Activated CD4-positive, alpha-beta T cell treated with anti-CD3 and anti-CD28 coated beads for 36 hours (primary cell): ENCODE data around the gene GLT8D2. TPM values are rescaled to one million over a fixed set of nuclear protein-coding genes. Genes with fewer than 3 reads are reported as not detected.
A peak's percentile ranks its signal among the peaks of the same experiment; 100 is the strongest.

Source experiments
- ATAC-seq: fragments of 200-7000 bp; cut with Tn5 transposase; one replicate; pipeline ENCODE4 v1.10.0; 2021; ENCODE audit warnings: mild to moderate bottlenecking, moderate library complexity
- CTCF ChIA-PET: fragments of 350-600 bp; sonication (Branson Sonifier 250); formaldehyde crosslinking; loops from one replicate; lab custom pipeline; 2021; ENCODE audit warnings: antibody characterized with exemption; lab: Charles Lee
- POLR2A ChIA-PET: fragments of 350-600 bp; sonication (Branson Sonifier 250); formaldehyde crosslinking; loops from one replicate; lab custom pipeline; 2021; ENCODE audit warnings: antibody characterized with exemption, inconsistent platforms; lab: Charles Lee
- DNase-seq: peaks from one replicate; pipeline ENCODE4 v3.0.0-alpha.2; 2020
- H3K27ac Mint-ChIP-seq: one replicate; pipeline ENCODE4 v1.8.0; 2021; ENCODE audit warnings: mixed read lengths
- H3K27me3 Mint-ChIP-seq: one replicate; pipeline ENCODE4 v1.8.0; 2021; ENCODE audit warnings: mixed read lengths
- H3K36me3 Mint-ChIP-seq: one replicate; pipeline ENCODE4 v1.8.0; 2021; ENCODE audit warnings: low read depth, mixed read lengths
- H3K4me1 Mint-ChIP-seq: one replicate; pipeline ENCODE4 v1.8.0; 2021; ENCODE audit warnings: mixed read lengths
- H3K4me3 Mint-ChIP-seq: one replicate; pipeline ENCODE4 v1.8.0; 2021; ENCODE audit warnings: mild to moderate bottlenecking, moderate library complexity, mixed read lengths
- H3K9me3 Mint-ChIP-seq: one replicate; pipeline ENCODE4 v1.8.0; 2021; ENCODE audit warnings: low read depth, mixed read lengths
- intact Hi-C, 2 experiments: fragments of 100-400 bp; cut with DNase I in 1 of 2; cut with micrococcal nuclease in 1 of 2; formaldehyde crosslinking; loops; one replicate each; pipeline versions ENCODE4 v1.14.2 to v1.15.1; 2022 to 2024; cut with DNase I, micrococcal nuclease
- total RNA-seq, 2 experiments: library from RNA; stranded (reverse); gene quantifications; one replicate each; pipeline ENCODE4 v1.2.3, GENCODE V29; 2021

GLT8D2 gene
- total RNA-seq, 2 experiments from 2014 or later, result 0.23 TPM; not detected in 1

DNA sequence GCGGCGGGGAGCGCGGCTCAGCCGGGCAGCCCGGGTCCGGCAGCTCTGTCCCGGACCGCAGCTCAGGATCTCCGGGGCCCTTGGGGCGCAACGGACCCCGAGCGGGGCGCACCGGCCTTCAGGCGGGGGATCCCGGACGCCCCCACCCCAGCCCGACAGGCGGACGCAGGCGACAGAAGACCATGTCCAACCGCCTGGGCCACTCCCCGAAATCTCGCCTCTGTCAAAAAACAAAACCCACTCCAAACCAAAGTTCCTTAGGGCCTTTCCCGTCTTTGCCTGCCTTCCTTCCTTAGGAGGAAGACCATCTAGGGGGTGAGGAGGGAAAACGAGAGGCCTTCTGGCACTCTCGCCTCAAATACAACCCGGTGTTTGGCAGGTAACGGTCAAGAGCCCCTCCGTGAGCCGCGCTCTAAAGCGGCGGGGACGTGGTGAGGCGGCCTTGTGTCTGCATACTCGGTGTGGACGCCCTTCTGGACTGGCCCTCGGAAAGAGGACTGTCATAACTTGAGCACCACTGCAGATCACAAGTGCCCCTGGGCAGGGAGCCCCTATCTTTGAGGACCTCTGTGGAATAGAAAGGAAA lies 14.9 kb upstream of the GLT8D2 start:
- CTCF ChIA-PET, result interaction anchor here (0.6 to 2.9 kb wide), 4 partner anchors 26 to 99 kb away, joined by 3 to 13 read pairs (median 3); partner anchors contain the start of gene TDG
- Mint-ChIP-seq H3K4me1 (peaks cover 20% of the 10 kb centered on the region), H3K9me3 (no peaks in the 10 kb centered on the region), H3K27ac (peak overlapping the region; percentile 89), H3K36me3 (peaks cover 9% of the 10 kb centered on the region), H3K27me3 (peaks cover 6% of the 10 kb centered on the region), H3K4me3 (peak overlapping the region; percentile 85)
- intact Hi-C loops, result loop anchor here (1.0 to 10.0 kb wide), 12 partner anchors 19 to 1042 kb away; partner anchors contain the start of genes HSP90B1 (in 2 of the 2), TDG (in 2 of the 2), EID3 (in 1 of the 2) and NFYB (in 1 of the 2)
- POLR2A ChIA-PET, result interaction anchor here (1.6 to 2.2 kb wide), 3 partner anchors 73 to 224 kb away, joined by 6 to 10 read pairs (median 6); partner anchors contain the start of genes NFYB, NT5DC3 and TDG
- ATAC-seq (no peak), DNase-seq (peak; percentile 18)

DNA sequence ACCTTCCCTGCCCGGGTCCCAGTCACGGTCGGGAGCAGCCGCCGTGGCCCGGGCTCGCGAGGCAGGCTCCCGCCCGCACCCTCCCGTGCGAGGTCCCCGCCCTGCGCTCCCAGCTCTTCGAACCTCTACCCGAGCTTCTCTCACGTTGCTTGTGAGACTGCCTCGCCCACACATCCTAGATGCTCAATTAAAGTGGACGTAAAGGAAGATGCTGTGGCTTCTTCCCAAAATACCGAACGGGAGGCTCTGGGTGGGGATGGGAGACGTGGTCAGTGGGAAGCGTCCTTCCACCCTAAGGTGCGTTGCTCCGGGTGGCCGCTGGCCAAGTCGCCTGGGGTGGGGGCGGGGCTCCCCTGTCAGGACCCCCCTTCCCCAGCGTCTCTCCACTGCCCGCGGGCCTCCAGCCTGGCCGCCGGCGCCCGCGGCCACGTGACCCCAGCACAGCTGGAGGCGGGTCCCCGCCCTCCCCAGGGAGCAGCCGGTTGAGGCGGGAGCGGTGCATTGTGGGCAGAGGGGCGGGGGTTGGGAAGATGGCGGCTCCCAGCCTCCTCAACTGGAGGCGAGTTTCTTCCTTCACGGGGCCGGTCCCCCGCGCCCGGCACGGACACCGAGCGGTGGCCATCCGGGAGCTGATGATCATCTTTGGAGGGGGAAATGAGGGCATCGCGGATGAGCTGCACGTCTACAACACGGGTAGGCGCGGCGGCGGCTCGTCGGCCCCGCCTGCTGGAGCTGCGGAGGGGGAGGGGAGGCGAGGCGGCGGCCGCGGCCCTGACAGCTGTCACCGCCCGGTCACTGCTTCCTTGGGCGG lies 14.2 kb upstream of the GLT8D2 start, which contains the start of gene HCFC2:
Gene HCFC2 (plus strand): TSS at position 501 of the 811 bp plus-strand sequence. CDS start 30 bp downstream, at position 531.
- POLR2A ChIA-PET, result interaction anchor here (0.7 to 2.2 kb wide), 6 partner anchors 11 to 223 kb away, joined by 3 to 10 read pairs (median 6); partner anchors contain the start of genes NFYB, NT5DC3 and TDG
- Mint-ChIP-seq H3K36me3 (peaks cover 6% of the 10 kb centered on the region), H3K9me3 (no peaks in the 10 kb centered on the region), H3K27ac (peak within 1 kb of the TSS; percentile 89), H3K27me3 (peaks cover 7% of the 10 kb centered on the region), H3K4me1 (peaks cover 20% of the 10 kb centered on the region), H3K4me3 (peak within 1 kb of the TSS; percentile 85)
- peak; percentile 95 for DNase-seq
- peak; percentile 95 for ATAC-seq
- CTCF ChIA-PET, result interaction anchor here (0.6 to 2.9 kb wide), 8 partner anchors 24 to 99 kb away, joined by 3 to 13 read pairs (median 3); partner anchors contain the start of gene TDG
- intact Hi-C loops, result loop anchor here (1.0 to 10.0 kb wide), 12 partner anchors 20 to 1043 kb away; partner anchors contain the start of genes HSP90B1 (in 2 of the 2), TDG (in 2 of the 2), EID3 (in 1 of the 2) and NFYB (in 1 of the 2)

DNA sequence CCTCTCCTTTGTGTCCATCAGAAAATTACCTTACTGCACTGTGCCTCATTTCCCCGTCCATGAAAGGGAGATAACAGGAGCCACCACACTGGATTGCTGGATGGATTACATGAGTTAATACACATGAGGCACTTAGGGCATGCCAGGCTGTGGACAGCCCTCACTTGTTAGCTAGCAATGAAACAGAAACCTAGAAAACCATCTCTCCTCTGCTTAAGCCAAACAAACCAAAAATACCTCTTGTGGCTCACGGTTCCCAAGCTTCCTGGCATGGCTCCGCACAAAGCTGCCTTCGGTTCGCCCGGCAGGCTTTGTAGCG lies 13.7 kb upstream of the GLT8D2 start:
- H3K27ac Mint-ChIP-seq, result peak overlapping the region; percentile 75
- ATAC-seq (peak; percentile 23), DNase-seq (no peak)
- peaks cover 20% of the 10 kb centered on the region for H3K4me1 Mint-ChIP-seq
- H3K27me3 Mint-ChIP-seq, result peaks cover 7% of the 10 kb centered on the region
- peaks cover 5% of the 10 kb centered on the region for H3K36me3 Mint-ChIP-seq
- ChIA-PET POLR2A (interaction anchor here (0.7 to 2.2 kb wide), 6 partner anchors 11 to 222 kb away, joined by 3 to 10 read pairs (median 6); partner anchors contain the start of genes NFYB, NT5DC3 and TDG), CTCF (interaction anchor here (0.6 to 2.9 kb wide), 5 partner anchors 23 to 98 kb away, joined by 3 to 13 read pairs (median 3); partner anchors contain the start of gene TDG)
- H3K9me3 Mint-ChIP-seq, result no peaks in the 10 kb centered on the region
- intact Hi-C loops, result loop anchor here (1.0 to 10.0 kb wide), 12 partner anchors 21 to 1044 kb away; partner anchors contain the start of genes HSP90B1 (in 2 of the 2), TDG (in 2 of the 2), EID3 (in 1 of the 2) and NFYB (in 1 of the 2)
- peak overlapping the region; percentile 85 for H3K4me3 Mint-ChIP-seq

DNA sequence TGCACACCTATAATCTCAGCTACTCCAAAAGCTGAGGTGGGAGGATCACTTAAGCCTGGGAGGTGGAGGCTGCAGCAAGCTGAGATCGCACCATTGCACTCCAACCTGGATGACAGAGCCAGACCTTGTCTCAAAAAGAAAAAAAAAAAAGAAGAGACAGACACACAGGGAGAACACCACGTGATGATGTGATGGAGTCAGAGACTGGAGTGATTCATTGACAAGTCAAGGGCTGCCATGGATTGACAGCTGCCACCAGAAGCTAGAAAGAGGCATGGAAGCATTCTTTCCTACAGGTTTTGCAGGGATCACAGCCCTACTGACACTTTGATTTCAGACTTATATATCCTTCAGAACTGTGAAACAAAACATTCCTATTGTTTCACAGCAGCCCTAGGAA lies 10.8 kb upstream of the GLT8D2 start:
- Mint-ChIP-seq H3K36me3 (no peaks in the 10 kb centered on the region), H3K4me3 (no peak overlapping the region), H3K4me1 (peaks cover 9% of the 10 kb centered on the region), H3K9me3 (no peaks in the 10 kb centered on the region), H3K27me3 (peaks cover 11% of the 10 kb centered on the region), H3K27ac (no peak overlapping the region)
- ChIA-PET POLR2A (interaction anchor here (0.7 kb wide), 1 partner anchor 70 kb away, joined by 5 read pairs; no protein-coding TSS in a partner anchor), CTCF (interaction anchor here (1.0 to 1.6 kb wide), 2 partner anchors 23 to 49 kb away, joined by 3 to 7 read pairs; no protein-coding TSS in a partner anchor)
- intact Hi-C loops, result loop anchor here (5.0 to 10.0 kb wide), 5 partner anchors 128 to 1047 kb away; partner anchors contain the start of genes EID3 (in 1 of the 2), HSP90B1 (in 1 of the 2) and WASHC4 (in 1 of the 2)
- no peak for ATAC-seq
- no peak for DNase-seq

DNA sequence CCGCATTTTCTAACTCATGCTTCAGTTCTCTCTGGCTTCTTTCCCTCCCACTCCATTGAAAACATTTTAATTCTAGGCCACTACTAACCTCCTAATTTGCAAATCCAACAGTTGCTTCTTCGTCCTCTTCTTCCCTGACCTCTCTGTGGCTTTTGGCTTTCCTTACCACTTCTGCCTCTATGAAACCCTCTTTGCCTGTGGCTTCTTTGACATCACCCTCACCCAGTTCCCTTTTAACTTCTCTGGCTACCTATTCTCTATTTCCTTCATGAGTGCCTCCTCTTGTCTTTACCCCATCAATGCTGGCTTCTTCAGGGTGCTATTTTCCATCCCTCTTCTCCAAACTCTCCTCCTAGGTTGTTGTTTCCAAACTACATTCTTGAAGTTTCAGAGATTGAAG lies 10.0 kb upstream of the GLT8D2 start:
- no peak for ATAC-seq
- DNase-seq, result no peak
- no peak overlapping the region for H3K4me3 Mint-ChIP-seq
- ChIA-PET POLR2A (no interaction called here), CTCF (interaction anchor here (0.6 to 4.8 kb wide), 5 partner anchors 8 to 50 kb away, joined by 3 to 66 read pairs (median 3); no protein-coding TSS in a partner anchor)
- intact Hi-C loops, result loop anchor here (5.0 to 10.0 kb wide), 5 partner anchors 128 to 1047 kb away; partner anchors contain the start of genes EID3 (in 1 of the 2), HSP90B1 (in 1 of the 2) and WASHC4 (in 1 of the 2)
- no peak overlapping the region for H3K27ac Mint-ChIP-seq
- peaks cover 13% of the 10 kb centered on the region for H3K27me3 Mint-ChIP-seq
- H3K9me3 Mint-ChIP-seq, result no peaks in the 10 kb centered on the region
- H3K4me1 Mint-ChIP-seq, result peaks cover 2% of the 10 kb centered on the region
- no peaks in the 10 kb centered on the region for H3K36me3 Mint-ChIP-seq

DNA sequence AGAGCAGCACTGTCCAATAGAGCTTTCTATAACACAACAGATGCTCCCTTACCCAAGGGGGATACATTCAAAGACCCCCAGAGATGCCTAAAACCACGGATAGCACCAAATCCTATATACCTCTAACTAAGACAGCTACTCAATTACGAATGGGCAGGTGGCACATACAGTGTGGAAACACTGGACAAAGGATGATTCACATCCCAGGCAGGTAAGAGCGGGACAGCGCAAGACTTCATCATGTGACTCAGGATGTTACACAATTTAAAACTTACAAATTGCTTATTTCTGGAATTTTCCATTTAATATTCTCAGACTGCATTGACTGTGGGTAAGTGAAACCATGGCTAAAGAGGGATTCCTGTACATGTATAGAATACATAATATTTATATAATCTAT lies 8.8 kb upstream of the GLT8D2 start:
- H3K27me3 Mint-ChIP-seq, result peaks cover 17% of the 10 kb centered on the region
- intact Hi-C loops, result no loop called here
- POLR2A ChIA-PET, result no interaction called here
- DNase-seq (no peak), ATAC-seq (no peak)
- CTCF ChIA-PET, result interaction anchor here (0.6 to 4.8 kb wide), 12 partner anchors 9 to 228 kb away, joined by 3 to 66 read pairs (median 3); no protein-coding TSS in a partner anchor
- no peaks in the 10 kb centered on the region for H3K9me3 Mint-ChIP-seq
- H3K4me1 Mint-ChIP-seq, result peaks cover 2% of the 10 kb centered on the region
- no peak overlapping the region for H3K27ac Mint-ChIP-seq
- no peaks in the 10 kb centered on the region for H3K36me3 Mint-ChIP-seq
- no peak overlapping the region for H3K4me3 Mint-ChIP-seq

DNA sequence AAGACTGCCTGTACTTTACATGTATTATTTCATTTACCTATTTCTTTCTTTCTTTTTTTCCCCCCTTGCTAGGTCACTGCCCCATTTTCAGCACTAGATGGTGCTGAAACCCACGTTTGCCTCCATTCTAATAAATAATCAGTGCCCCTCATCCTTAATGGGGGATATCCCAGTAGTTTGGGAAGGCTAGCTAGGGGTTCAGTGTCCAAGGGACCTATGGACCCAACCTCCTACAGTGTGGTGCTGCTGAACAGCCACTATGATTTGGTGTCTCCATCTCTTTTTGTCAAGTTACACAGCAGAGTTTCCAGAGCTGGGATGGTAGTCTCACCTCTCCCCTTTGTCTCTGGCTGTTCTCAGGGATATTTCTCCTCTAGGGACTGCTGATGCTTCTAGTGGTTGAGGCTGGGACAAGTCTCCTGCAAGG lies 7.8 kb upstream of the GLT8D2 start:
- Mint-ChIP-seq H3K27me3 (peaks cover 17% of the 10 kb centered on the region), H3K27ac (no peak overlapping the region), H3K4me3 (no peak overlapping the region), H3K4me1 (no peaks in the 10 kb centered on the region), H3K36me3 (no peaks in the 10 kb centered on the region), H3K9me3 (no peaks in the 10 kb centered on the region)
- no peak for ATAC-seq
- POLR2A ChIA-PET, result interaction anchor here (0.6 kb wide), 1 partner anchor 51 kb away, joined by 4 read pairs; no protein-coding TSS in a partner anchor
- intact Hi-C loops, result loop anchor here (1.0 kb wide), 1 partner anchor 52 kb away; no protein-coding TSS in a partner anchor
- DNase-seq, result no peak
- CTCF ChIA-PET, result interaction anchor here (0.6 to 4.8 kb wide), 7 partner anchors 10 to 51 kb away, joined by 3 to 66 read pairs (median 4); no protein-coding TSS in a partner anchor

DNA sequence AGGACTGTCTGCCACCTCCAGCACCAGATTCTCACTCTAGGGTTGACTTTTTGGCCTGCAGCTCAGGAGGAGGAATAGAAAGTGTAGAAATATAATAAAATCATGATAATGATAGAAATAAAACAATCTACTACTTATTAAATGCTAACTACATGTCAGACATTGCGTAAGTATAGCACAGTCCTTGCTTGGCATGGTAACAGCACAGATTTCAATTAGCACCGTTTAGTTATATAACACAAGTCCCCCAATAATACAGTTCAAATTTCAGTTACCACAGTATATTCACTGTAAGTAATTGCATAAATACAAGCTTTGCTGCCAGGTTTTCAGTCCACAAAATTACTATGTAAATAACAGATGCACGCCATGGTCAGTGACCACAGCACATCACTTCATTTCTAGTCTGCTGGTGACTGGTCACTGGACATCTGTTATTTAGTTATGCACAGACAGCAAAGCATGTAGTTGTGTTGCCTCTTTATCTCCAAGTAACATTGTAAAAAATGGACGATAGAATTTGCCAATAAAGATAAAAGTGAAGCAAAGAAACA lies 6.5 kb upstream of the GLT8D2 start:
- Mint-ChIP-seq H3K27me3 (peaks cover 21% of the 10 kb centered on the region), H3K27ac (no peak overlapping the region), H3K36me3 (no peaks in the 10 kb centered on the region), H3K9me3 (no peaks in the 10 kb centered on the region), H3K4me1 (no peaks in the 10 kb centered on the region), H3K4me3 (no peak overlapping the region)
- POLR2A ChIA-PET, result no interaction called here
- ATAC-seq (no peak), DNase-seq (no peak)
- intact Hi-C loops, result no loop called here
- CTCF ChIA-PET, result interaction anchor here (1.2 to 4.8 kb wide), 4 partner anchors 10 to 54 kb away, joined by 3 to 66 read pairs (median 12); no protein-coding TSS in a partner anchor

DNA sequence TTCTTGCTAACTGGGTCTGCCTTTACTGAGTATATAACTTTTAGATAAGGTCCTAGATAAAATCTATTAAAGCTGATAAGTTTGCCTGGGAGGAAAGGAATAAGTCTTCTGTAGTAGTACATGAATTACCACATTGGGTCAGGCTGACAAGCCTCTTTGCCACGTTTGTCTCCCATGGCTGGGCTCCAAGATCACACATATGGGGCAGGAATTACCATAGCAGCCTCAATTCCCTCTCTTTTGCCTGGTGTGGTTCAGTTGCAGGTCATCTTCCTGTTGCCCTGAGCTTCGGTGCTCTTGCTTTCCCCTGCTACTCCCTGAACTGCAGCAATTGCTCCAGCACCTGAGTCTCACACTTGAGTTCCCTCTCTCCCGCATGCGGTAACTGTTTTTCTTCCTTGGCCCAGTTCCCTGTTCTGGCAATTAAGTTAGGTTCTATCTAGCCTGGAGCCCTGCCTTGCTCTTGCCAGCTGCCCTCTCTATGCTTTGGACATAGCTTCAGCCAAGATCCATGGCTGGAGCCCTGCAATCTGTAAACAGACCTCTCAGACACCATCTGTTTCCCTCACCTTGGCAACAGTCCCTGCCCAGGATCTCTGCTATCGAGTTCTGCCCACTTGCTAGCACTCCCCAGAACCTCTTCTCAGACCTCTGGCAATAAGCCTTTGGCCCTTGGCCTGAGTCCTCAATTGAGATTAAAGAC lies 5.8 kb upstream of the GLT8D2 start:
- H3K4me1 Mint-ChIP-seq, result no peaks in the 10 kb centered on the region
- no peak for ATAC-seq
- peaks cover 20% of the 10 kb centered on the region for H3K27me3 Mint-ChIP-seq
- H3K4me3 Mint-ChIP-seq, result no peak overlapping the region
- ChIA-PET POLR2A (no interaction called here), CTCF (interaction anchor here (0.7 to 4.8 kb wide), 4 partner anchors 12 to 56 kb away, joined by 3 to 66 read pairs (median 12); no protein-coding TSS in a partner anchor)
- intact Hi-C loops, result no loop called here
- H3K36me3 Mint-ChIP-seq, result no peaks in the 10 kb centered on the region
- no peaks in the 10 kb centered on the region for H3K9me3 Mint-ChIP-seq
- DNase-seq, result no peak
- H3K27ac Mint-ChIP-seq, result no peak overlapping the region
